Mucosa of descending colon (tissue), 3 donors: ENCODE measurements around the gene MYCN. TPM values are rescaled to one million over a fixed set of nuclear protein-coding genes. Genes with fewer than 3 reads are reported as not detected.

Experiments used
- ATAC-seq: fragments of 200-7000 bp; cut with Tn5 transposase; one replicate; pipeline ENCODE4 v1.9.1; 2020; ENCODE audit warnings: mild to moderate bottlenecking, moderate library complexity
- DNase-seq, 3 donors: peaks; one replicate each; pipeline ENCODE4 v3.0.0-alpha.2; 2020
- H3K36me3 ChIP-seq: fragments of 200-600 bp; one replicate; pipeline ENCODE4 v1.8.0; 2021; ENCODE audit warnings: low read depth, mild to moderate bottlenecking
- H3K4me1 ChIP-seq: fragments of 200-600 bp; one replicate; pipeline ENCODE4 v1.8.0; 2021; ENCODE audit warnings: low read depth, mild to moderate bottlenecking
- H3K4me3 ChIP-seq: fragments of 200-600 bp; one replicate; pipeline ENCODE4 v1.8.0; 2021; ENCODE audit warnings: mild to moderate bottlenecking
- H3K9me3 ChIP-seq: fragments of 200-600 bp; one replicate; pipeline ENCODE4 v1.8.0; 2021; ENCODE audit warnings: mild to moderate bottlenecking
- CTCF ChIP-seq: fragments of 200-600 bp; IDR thresholded peaks from one replicate; pipeline ENCODE4 v1.8.0; 2022; ENCODE audit warnings: antibody characterized with exemption, mild to moderate bottlenecking
- intact Hi-C, 2 donors: fragments of 100-400 bp; cut with DNase I in 1 of 2; cut with micrococcal nuclease in 1 of 2; formaldehyde crosslinking; loops; one replicate each; pipeline versions ENCODE4 v1.11.0 to v1.11.1; 2022; cut with DNase I, micrococcal nuclease
- total RNA-seq, 3 donors: library from RNA; stranded (reverse); fragmentation: NEBNext Ultra II Directional in 2 of 3; extraction: Animal tissue kit (Norgen Biotek cat#: 25700) in 2 of 3; gene quantifications; one replicate each; pipeline versions ENCODE4 v1.2.1 to v1.2.4, GENCODE V29; 2021 to 2023
- donor health status: DM: no; HTN: no; CAD: no; lungs with moderate emphysema.
- donor health status: DM: no; HTN: no; CAD: no.
- donor health status: DM: no; HTN: yes; CAD: no.

Gene MYCN
- total RNA-seq, 3 donors from 2014 or later: 0.52 to 1.1 (median 1.1) TPM

- H3K4me1 ChIP-seq: no peaks in the 10 kb centered on the region
- no peaks in the 10 kb centered on the region for H3K36me3 ChIP-seq
- no peak for DNase-seq
- H3K9me3 ChIP-seq: no peaks in the 10 kb centered on the region
- H3K4me3 ChIP-seq: no peak overlapping the region
- intact Hi-C loops: no loop called here
- TF ChIP-seq CTCF: no peak
- ATAC-seq: no peak
Measured at GRCh38 chr2:15979051-15979758, 38.9 kb downstream of the MYCN start.

GRCh38 chr2:15979759-15980604 is 39.6 kb downstream of the MYCN start:
- Histone ChIP-seq H3K4me3 (no peak overlapping the region), H3K4me1 (no peaks in the 10 kb centered on the region), H3K36me3 (no peaks in the 10 kb centered on the region), H3K9me3 (no peaks in the 10 kb centered on the region)
- intact Hi-C loops: no loop called here
- no peak for TF ChIP-seq CTCF
- ATAC-seq (no peak), DNase-seq (no peak)

- Histone ChIP-seq H3K9me3 (no peaks in the 10 kb centered on the region), H3K4me1 (no peaks in the 10 kb centered on the region), H3K36me3 (no peaks in the 10 kb centered on the region), H3K4me3 (no peak overlapping the region)
- intact Hi-C loops: no loop called here
- DNase-seq: no peak
- no peak for TF ChIP-seq CTCF
- ATAC-seq: no peak
Measured at GRCh38 chr2:15980605-15981098, 40.3 kb downstream of the MYCN start.

- no peak overlapping the region for H3K4me3 ChIP-seq
- no peak for TF ChIP-seq CTCF
- H3K4me1 ChIP-seq: no peaks in the 10 kb centered on the region
- no peak for ATAC-seq
- no peak for DNase-seq
- H3K9me3 ChIP-seq: no peaks in the 10 kb centered on the region
- H3K36me3 ChIP-seq: no peaks in the 10 kb centered on the region
- intact Hi-C loops: no loop called here
Measured at GRCh38 chr2:15981646-15982045, 41.3 kb downstream of the MYCN start.

GRCh38 chr2:15982285-15983044 is 42.1 kb downstream of the MYCN start:
- DNase-seq (no peak), ATAC-seq (no peak)
- Histone ChIP-seq H3K4me1 (no peaks in the 10 kb centered on the region), H3K4me3 (no peak overlapping the region), H3K9me3 (no peaks in the 10 kb centered on the region), H3K36me3 (no peaks in the 10 kb centered on the region)
- intact Hi-C loops: no loop called here
- no peak for TF ChIP-seq CTCF
